Fibroblast of villous mesenchyme (primary cell): ENCODE measurements around the gene CNFN. TPM values are rescaled to one million over a fixed set of nuclear protein-coding genes. Genes with fewer than 3 reads are reported as not detected.
A peak's percentile ranks its signal among the peaks of the same experiment; 100 is the strongest.

Experiments used
- DNase-seq: peaks from one replicate; pipeline ENCODE4 v3.0.0-alpha.2; 2010; ENCODE audit warnings: low read depth
- H3K4me3 ChIP-seq: 2 replicates; pipeline ENCODE4 v1.5.1; 2011; ENCODE audit warnings: low read depth, mild to moderate bottlenecking, low read length
- total RNA-seq: library from RNA; depleted of rRNA; stranded (reverse); fragments of >200 nt; gene quantifications from 2 replicates; pipeline ENCODE4 v1.2.3, GENCODE V29; 2012
- TF ChIP-seq, protein P1 (sequence below): IDR thresholded peaks from 2 replicates; pipeline ENCODE4 v1.5.1; 2012; ENCODE audit warnings: low read depth, mild to moderate bottlenecking, low read length; ENCODE audit not compliant: insufficient read depth

CNFN gene
- total RNA-seq, 1 donor = not detected

- no peak for DNase-seq
- no peak overlapping the region for H3K4me3 ChIP-seq
- TF ChIP-seq, protein P1, sequence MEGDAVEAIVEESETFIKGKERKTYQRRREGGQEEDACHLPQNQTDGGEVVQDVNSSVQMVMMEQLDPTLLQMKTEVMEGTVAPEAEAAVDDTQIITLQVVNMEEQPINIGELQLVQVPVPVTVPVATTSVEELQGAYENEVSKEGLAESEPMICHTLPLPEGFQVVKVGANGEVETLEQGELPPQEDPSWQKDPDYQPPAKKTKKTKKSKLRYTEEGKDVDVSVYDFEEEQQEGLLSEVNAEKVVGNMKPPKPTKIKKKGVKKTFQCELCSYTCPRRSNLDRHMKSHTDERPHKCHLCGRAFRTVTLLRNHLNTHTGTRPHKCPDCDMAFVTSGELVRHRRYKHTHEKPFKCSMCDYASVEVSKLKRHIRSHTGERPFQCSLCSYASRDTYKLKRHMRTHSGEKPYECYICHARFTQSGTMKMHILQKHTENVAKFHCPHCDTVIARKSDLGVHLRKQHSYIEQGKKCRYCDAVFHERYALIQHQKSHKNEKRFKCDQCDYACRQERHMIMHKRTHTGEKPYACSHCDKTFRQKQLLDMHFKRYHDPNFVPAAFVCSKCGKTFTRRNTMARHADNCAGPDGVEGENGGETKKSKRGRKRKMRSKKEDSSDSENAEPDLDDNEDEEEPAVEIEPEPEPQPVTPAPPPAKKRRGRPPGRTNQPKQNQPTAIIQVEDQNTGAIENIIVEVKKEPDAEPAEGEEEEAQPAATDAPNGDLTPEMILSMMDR = no peak
These were observed 31.5 kb upstream of the CNFN start for GRCh38 chr19:42421591-42422031.

DNA sequence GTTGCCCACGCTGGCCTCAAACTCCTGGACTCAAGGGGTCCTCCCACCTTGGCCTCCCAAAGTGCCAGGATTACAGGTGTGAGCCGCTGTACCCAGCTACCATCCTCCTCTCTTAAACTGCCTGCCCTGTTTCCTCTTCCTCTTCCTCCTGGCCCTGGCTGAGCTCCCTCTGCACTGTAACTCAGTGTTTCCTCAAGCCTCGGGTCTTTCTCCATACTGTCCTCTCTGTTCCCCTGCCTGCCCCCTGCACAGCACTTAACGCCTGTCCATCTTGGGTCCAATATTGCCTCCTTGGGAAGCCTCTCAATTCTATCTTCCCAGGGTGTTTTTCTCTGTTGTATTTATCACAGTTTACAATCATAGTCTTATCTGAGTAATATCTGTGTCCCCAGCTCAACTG is 31.0 kb upstream of the CNFN start:
- DNase-seq = no peak
- TF ChIP-seq, protein P1 = no peak
- no peak overlapping the region for H3K4me3 ChIP-seq

GRCh38 chr19:42420055-42420544 is 30.0 kb upstream of the CNFN start:
- H3K4me3 ChIP-seq = no peak overlapping the region
- peak; percentile 44 for DNase-seq
- TF ChIP-seq, protein P1 = peak; percentile 71

DNA sequence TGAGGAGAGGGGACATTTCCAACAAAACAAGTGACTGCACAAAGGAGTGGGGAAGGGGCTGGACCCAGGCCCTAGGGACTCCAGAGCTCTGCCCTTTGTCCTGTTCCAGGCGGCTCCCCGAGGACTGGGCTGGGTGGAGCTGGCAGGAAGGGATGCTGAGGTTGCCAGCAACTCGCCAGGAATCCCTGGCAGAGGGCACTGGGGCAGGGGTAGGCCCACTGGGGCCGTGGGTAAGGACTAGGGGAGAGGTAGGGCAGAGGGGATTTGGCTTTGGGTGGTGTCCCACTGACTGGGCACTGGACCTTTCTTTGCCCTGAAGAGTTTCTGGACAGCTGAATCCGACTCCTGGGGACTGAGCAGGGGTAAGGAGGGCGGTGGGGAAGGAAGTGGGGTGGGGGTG is 29.2 kb upstream of the CNFN start:
- no peak for DNase-seq
- TF ChIP-seq, protein P1 = no peak
- H3K4me3 ChIP-seq = no peak overlapping the region

- TF ChIP-seq, protein P1 = no peak
- no peak for DNase-seq
- no peak overlapping the region for H3K4me3 ChIP-seq
These were observed 22.6 kb upstream of the CNFN start for GRCh38 chr19:42412661-42413076.

DNA sequence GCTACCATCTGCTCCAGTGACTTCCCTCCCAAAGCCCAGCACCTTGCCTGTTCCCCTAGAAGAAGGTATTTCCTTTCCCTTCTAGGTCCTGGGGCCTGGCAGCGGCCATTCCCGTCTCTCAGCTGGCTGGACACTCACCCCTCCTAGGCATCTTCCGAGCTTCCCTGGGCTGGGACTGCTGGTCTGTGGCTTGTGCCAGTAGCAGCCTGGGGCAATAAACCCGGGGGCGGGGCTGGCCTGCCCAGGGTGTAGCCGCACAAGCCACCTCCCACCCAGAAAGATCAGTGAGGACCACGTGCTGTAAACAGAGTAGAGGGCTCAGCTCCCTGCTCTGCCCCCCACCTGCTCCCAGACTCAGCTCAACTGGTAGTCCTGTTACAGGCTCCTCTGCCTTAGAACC is 22.1 kb upstream of the CNFN start:
- TF ChIP-seq, protein P1 = no peak
- no peak overlapping the region for H3K4me3 ChIP-seq
- no peak for DNase-seq

- no peak overlapping the region for H3K4me3 ChIP-seq
- no peak for DNase-seq
- TF ChIP-seq, protein P1 = no peak
These were observed 21.6 kb upstream of the CNFN start for GRCh38 chr19:42411581-42412178.
